Measurements from ENCODE around the gene SMAD7. TPM values are rescaled to one million over a fixed set of nuclear protein-coding genes. Genes with fewer than 3 reads are reported as not detected.

Gene SMAD7
- total RNA-seq, 1 donor from 2014 or later, result 24.3 TPM

DNA sequence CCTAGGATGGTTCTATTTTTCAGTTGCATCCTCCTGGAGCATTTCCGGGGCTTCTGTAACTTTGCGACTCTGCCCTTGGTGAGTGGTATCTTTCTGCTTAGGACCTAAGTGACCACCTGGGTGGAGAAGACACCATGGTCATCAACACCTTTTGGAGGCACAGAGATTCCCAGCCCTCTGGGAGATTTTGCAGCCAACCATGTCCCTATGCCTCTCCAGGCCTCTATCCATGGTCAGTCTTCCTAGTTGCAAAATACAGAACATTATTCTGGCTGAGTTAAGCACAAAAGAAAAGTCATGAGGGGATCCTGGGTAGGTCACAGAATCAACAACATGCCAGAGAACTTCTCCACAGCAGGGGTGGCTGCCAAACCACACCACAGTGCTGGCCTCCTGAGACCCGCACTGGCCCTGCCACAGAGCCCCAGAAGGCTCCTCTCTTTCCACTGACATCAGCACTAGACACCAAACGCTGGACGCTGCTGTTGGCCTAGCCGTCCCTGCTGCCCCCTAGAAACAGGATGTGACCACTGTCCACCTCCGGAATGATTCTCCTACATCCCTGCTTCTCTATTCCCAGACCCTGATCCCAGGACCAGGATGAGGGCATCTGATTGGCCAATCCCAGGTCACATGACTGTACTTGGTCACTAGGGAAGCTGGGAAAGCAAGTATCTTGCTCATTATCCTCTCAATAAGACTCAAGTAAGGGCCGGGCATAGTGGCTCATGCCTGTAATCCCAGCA lies 47.7 kb downstream of the SMAD7 start:
- TF ChIP-seq, protein P1, sequence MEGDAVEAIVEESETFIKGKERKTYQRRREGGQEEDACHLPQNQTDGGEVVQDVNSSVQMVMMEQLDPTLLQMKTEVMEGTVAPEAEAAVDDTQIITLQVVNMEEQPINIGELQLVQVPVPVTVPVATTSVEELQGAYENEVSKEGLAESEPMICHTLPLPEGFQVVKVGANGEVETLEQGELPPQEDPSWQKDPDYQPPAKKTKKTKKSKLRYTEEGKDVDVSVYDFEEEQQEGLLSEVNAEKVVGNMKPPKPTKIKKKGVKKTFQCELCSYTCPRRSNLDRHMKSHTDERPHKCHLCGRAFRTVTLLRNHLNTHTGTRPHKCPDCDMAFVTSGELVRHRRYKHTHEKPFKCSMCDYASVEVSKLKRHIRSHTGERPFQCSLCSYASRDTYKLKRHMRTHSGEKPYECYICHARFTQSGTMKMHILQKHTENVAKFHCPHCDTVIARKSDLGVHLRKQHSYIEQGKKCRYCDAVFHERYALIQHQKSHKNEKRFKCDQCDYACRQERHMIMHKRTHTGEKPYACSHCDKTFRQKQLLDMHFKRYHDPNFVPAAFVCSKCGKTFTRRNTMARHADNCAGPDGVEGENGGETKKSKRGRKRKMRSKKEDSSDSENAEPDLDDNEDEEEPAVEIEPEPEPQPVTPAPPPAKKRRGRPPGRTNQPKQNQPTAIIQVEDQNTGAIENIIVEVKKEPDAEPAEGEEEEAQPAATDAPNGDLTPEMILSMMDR (IDR thresholded peaks at IDR 0.05; ENCODE audit: unreplicated experiment), result no peak
- Mint-ChIP-seq H3K27ac (no peak overlapping the region), H3K9me3 (ENCODE audit: low read depth) (peaks cover 17% of the 10 kb centered on the region), H3K4me1 (ENCODE audit: low read depth) (no peaks in the 10 kb centered on the region), H3K36me3 (ENCODE audit: insufficient read depth) (no peaks in the 10 kb centered on the region), H3K27me3 (no peaks in the 10 kb centered on the region), H3K4me3 (ENCODE audit: low read depth) (no peak overlapping the region)
- no peak for DNase-seq (ENCODE audit: low spot score, unreplicated experiment)

DNA sequence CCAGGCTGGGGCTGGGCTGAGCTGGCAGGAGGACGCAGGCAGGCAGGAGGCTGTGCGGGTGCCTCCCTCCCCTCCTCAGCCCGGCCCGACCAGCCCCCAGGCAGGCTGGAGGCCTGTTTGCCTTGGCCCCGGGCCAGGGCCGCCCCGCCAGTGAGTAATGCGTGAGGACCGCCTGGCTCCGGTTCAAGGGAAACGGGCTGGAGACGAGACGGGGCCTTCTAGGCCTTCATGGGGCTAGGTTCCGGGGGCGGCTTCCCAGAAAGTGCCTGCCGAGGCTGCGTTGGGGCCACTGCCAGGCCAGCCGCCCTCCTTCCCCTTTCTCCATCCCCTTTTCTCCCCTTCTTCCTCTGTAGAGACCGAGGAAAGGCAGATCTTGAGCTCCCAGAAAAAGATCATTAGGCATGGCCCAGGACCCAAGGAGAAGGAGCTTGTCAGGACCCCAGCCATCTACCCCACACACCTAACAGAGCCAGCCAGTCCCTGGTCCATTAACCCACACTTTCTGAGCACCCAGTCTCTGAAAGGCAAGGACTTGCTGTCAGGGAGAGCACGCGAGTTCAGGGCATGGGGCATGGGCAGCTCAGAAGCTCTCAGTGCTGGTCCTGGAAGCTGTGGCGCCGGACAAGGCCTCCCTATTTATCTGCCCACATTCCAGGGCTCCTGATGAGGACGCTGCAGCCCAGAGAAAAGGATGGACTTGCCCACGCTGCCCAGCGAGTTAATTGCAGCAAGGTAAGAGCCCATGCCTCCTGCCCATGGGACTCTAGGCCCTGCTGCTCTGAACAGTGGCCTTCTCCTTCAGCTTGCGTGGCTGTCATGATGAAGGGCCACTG lies 48.5 kb downstream of the SMAD7 start:
- TF ChIP-seq, protein P1 (IDR thresholded peaks at IDR 0.05; ENCODE audit: unreplicated experiment), result no peak
- Mint-ChIP-seq H3K36me3 (ENCODE audit: insufficient read depth) (no peaks in the 10 kb centered on the region), H3K4me3 (ENCODE audit: low read depth) (no peak overlapping the region), H3K27me3 (no peaks in the 10 kb centered on the region), H3K9me3 (ENCODE audit: low read depth) (peaks cover 17% of the 10 kb centered on the region), H3K27ac (no peak overlapping the region), H3K4me1 (ENCODE audit: low read depth) (no peaks in the 10 kb centered on the region)
- no peak for DNase-seq (ENCODE audit: low spot score, unreplicated experiment)

DNA sequence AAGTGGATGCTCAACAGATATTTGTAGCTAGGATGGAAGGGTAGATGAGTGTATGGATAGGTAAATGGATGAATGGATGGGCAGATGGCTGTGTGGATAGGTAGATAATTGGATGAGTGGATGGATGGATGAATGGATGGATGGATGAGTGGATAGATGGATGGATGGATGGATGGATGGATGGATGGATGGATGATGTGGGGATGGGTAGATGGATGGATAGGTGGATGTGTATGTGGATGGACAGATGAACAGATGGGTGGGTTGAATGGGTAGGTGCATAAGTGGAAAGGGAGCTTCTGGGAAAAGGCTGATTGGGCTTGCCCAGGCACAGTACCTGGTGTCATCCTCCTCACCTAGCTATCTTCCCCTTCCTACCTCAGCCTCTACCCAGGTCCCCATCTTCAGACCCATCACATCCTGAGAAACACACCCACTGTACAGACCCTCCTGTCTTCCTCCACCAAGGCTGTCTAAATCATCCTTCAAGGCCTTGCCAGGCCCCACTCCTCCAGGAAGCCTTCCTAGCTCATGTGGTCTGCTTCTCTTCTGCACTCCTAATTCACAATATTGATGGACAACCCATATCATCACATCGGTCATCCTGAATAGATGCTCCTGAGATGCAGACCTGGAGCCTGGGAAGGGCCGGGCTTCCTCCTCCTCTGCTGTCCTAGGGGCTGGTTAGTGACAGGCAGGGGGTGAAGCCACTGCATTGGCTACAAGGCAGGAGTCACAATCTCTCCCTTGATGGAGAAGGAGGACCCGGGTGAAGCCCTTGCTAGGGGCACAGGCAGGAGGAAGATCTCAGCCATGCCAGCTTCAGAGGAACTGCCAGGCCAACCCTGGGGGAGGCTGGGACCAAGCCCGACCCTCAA lies 49.4 kb downstream of the SMAD7 start:
- TF ChIP-seq, protein P1 (IDR thresholded peaks at IDR 0.05; ENCODE audit: unreplicated experiment), result no peak
- Mint-ChIP-seq H3K4me3 (ENCODE audit: low read depth) (no peak overlapping the region), H3K4me1 (ENCODE audit: low read depth) (no peaks in the 10 kb centered on the region), H3K36me3 (ENCODE audit: insufficient read depth) (no peaks in the 10 kb centered on the region), H3K9me3 (ENCODE audit: low read depth) (peaks cover 17% of the 10 kb centered on the region), H3K27me3 (no peaks in the 10 kb centered on the region), H3K27ac (no peak overlapping the region)
- no peak for DNase-seq (ENCODE audit: low spot score, unreplicated experiment)

DNA sequence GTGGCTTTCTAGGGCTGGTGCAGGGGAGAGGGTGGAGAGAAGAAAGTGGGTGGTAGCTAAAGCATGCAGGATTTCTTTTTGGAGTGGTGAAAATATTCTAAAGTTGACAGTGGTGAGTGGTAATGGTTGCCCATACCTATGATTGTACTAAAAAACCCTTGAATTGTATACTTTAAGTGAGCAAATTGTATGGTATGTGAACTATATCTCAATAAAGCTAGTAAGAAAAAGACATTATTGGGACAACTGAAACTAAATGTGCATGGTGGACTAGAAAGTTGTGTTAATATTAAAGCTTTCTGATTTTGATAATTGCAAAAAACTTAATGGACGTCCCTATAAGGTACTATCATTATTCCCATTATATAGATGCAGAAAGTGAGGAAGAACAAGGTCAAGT lies 50.3 kb downstream of the SMAD7 start:
- DNase-seq (ENCODE audit: low spot score, unreplicated experiment), result no peak
- H3K36me3 Mint-ChIP-seq (ENCODE audit: insufficient read depth), result no peaks in the 10 kb centered on the region
- H3K4me3 Mint-ChIP-seq (ENCODE audit: low read depth), result no peak overlapping the region
- no peak overlapping the region for H3K27ac Mint-ChIP-seq
- no peaks in the 10 kb centered on the region for H3K4me1 Mint-ChIP-seq (ENCODE audit: low read depth)
- TF ChIP-seq, protein P1 (IDR thresholded peaks at IDR 0.05; ENCODE audit: unreplicated experiment), result no peak
- peaks cover 17% of the 10 kb centered on the region for H3K9me3 Mint-ChIP-seq (ENCODE audit: low read depth)
- no peaks in the 10 kb centered on the region for H3K27me3 Mint-ChIP-seq
